NK-92 treated with Interleukin-12 subunit alpha and Interleukin-12 subunit beta, amount 100 ng/mL, for 24 hours (cell line): ENCODE results near the gene NT5DC1.

ENCODE experiments used
- DNase-seq: peaks from one replicate; lab custom pipeline; 2025; lab: John Stamatoyannopoulos, UW

NT5DC1 gene

GRCh38 chr6:116192786-116193185 is 92.1 kb downstream of the NT5DC1 start:
- DNase-seq = no peak

GRCh38 chr6:116196841-116197240 is 96.2 kb downstream of the NT5DC1 start:
- no peak for DNase-seq

DNA sequence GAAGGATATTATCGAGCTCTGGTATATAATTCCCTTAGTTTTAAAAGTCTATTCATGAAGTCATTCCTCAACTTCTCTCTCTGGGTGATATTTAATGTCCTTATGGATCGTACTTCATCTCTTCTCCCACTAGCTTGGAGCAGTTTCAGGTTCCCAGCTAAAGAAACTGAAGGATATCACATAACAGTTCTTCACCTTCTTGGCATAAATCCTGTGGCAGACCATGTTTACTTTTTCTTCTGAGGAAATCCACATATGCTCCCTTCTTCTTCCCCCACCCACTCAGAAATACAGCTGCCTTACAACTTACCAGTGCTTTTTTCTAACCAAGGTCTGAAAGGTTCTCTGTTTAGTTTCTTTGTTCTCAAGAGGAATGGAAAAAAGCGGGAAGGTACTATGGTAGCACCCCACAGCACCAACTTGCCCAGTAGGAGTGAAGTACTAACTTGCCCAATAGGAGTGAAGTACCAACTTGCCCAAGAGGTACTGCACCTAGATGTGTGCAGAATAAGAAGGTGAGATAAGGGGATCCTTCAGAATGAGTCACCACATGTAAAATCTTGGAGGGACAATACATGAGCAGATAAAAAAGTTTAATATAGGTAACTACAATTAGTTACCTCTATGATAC is 100.1 kb downstream of the NT5DC1 start:
- DNase-seq = no peak

DNA sequence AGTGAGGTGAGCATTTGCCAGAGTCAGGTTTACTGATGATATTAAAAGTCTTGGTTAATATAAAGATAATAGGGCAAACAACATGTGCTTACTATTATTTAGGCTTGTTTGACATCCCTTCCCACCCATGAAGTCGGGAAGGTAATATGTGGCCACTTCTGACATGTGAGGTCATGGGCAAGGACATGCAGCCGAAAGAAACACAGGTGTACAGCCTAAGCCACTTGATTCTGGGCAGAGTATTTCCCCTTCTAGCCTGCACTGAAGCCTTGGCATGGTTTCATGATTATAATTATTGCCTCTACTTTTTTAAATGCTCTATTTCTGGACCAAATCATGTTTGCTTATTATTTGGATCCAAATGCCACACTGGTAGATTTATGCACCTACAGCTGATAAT is 100.9 kb downstream of the NT5DC1 start:
- no peak for DNase-seq

DNA sequence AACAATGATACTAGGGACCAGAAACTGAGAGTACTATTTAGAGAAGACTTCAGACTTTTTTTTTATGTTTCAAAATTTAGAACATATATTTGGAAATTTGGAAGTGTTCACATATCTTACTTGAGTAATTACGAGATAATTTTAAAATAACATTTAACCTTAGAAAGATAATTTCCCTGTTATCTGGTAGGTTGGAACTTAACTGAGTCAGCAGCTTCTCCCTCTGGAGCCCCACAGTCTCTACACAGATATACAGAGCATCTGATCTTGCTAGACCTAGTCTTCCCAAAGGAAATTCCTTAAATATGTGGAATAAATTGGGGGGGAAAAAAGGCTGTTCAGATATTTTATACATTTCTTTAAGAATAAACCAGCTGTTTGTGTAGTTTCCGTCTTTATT is 104.6 kb downstream of the NT5DC1 start:
- DNase-seq = no peak

DNA sequence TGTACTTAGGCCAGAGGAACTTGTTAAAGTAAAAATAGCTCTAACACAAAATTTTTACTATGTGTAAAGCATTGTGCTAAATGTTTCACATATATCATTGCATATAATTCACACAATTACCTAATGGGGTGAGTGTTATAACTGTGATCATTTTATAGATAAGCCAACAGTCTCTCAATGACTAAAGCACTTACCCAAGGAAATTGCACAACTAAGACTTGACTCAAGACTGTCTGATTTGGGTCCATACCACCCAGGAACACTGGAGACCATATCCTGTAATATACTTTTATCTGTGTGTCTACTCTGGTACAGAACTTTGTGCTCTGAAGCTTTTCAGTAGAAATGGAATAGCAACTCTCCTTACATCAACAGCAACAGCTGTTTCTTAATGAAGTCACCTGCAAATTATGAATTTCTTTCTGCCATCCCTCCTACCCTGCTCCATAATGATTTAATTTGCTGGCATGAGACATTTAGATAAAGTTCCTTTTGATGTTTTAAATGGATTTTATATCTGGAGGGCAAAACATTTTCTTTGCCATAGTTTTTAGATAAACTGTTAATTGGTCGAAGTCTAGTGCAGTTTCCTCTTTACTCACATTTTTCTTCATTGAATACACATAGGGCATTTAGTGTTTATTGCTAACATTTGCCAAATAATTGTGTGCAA is 105.7 kb downstream of the NT5DC1 start:
- no peak for DNase-seq

GRCh38 chr6:116208056-116208785 is 107.6 kb downstream of the NT5DC1 start:
- DNase-seq = no peak

DNA sequence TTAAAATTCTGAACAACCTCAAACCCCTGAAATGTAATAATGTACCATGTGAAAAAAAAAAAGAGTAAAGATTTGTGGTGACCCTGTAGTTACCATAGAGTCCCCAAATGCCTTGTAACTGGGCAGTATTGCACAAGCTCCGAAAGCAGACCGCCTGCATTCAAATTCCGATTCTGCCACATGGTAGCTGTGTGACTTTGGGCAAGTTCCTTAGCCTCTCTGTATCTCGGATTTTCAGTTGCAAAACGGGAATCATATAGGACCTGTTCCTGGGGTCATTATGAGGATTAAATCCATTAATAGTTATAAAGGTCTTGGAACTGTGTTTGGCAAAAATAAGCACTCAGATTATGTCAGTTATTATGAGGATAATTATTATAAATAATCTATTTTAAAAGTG is 109.7 kb downstream of the NT5DC1 start:
- DNase-seq = no peak

DNA sequence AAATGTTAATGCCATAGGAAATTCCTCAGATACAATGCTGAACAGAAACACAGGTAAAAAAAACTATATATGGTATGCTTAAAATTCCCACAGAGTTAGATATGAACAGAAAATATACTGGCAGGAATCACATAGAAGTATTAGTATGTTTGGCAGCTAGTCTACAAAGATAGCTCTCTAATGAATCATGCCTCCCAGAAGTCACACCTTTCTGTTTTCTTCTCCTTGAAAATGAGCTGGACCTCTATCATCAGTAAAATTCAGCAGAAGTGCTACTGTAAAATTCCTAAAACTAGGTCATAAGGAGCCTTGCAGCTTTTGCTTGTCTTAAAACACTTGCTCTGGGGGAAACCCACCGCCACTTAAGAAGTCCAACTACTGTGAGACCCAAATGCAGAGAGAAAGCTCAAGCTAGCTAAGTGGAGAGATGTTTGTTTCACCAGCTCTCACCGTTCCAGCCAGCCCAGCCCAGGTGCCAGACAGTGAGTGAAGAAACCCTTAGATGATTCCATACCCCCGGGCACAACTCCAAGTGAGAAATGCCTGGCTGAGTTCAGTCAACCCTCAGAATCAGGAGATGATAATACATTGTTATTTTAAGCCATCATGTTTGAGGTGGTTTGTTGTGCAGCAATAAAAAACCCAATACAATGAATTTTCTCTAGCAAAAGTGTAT is 110.2 kb downstream of the NT5DC1 start:
- DNase-seq = no peak

DNA sequence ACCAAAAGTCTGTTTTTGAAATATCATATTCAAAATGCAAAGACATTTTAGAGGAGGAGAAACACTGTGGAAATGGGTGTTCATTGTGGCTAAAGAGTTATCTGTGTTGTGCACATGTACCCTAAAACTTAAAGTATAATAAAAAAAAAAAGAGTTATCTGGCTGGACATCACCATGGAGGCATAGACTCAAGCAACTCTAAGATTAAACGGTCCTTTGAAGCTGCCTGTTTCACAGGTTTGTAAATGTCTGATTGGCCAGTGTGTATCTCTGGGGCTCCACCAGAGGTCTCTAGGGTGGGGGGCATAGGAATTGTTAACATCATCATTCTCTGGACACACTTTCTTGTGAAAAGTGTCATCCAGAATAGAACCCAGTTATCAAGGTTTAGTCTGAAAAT is 114.0 kb downstream of the NT5DC1 start:
- DNase-seq = no peak

- no peak for DNase-seq
These were observed 114.8 kb downstream of the NT5DC1 start for GRCh38 chr6:116215414-116215813.

- no peak for DNase-seq
These were observed 116.4 kb downstream of the NT5DC1 start for GRCh38 chr6:116217069-116217468.

DNA sequence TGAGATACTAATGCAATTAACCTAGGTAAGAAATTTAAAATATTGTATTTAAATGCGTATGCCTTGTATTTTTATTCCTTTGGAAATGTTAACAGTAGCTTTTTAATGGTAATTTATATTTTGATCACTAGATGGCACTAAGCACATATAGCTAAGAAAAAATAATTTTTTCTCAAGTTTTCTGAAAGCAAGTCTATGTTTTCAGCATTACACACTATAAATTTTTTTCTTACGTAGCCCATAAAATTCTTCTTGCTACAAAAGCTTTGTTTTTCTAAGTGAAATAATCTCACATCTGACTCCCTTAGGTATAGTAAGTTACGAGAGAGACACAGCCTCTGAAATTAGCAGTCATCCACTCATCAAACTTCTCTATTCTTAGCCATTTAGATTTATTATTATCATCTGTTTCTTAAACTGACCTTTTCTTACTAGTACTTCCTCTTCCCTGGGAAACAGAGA is 117.5 kb downstream of the NT5DC1 start:
- DNase-seq = no peak

- no peak for DNase-seq
These were observed 118.2 kb downstream of the NT5DC1 start for GRCh38 chr6:116218866-116219265.

DNA sequence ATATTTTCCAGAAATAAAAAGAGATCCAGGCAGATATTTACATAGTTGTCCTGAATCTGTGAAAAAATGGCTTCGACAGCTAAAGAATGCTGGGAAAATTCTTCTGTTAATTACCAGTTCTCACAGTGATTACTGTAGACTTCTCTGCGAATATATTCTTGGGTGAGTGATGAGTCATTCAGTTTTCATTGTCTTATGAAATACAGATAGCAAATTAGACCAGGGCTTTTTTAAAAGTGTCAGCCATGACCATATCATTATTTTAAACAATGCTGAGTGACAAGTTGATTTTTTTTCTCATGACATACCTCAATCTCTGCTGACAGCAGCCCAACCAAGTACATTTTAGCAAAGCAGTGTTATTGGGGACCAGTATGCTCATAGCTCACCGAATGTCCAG is 120.4 kb downstream of the NT5DC1 start:
- DNase-seq = no peak

GRCh38 chr6:116221911-116222310 is 121.3 kb downstream of the NT5DC1 start:
- no peak for DNase-seq

DNA sequence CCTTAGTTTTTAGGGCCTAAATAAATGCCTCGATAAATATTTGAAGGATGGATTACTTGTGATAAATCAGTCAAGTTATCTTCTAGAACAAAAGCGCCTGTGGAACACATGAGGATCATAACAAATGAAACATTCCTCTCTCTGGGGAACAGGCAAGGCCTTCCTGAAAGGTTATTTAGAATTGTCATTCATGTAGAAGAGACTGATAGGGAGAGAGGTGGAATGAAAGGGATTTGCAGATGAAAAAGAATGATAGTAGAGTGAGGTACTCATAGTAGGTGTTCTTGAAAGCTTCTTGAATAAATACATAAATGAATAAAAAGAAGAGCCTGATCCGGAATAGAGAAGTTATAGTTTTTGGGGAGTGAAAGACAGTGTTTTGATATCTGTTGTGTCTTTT is 122.7 kb downstream of the NT5DC1 start:
- no peak for DNase-seq

DNA sequence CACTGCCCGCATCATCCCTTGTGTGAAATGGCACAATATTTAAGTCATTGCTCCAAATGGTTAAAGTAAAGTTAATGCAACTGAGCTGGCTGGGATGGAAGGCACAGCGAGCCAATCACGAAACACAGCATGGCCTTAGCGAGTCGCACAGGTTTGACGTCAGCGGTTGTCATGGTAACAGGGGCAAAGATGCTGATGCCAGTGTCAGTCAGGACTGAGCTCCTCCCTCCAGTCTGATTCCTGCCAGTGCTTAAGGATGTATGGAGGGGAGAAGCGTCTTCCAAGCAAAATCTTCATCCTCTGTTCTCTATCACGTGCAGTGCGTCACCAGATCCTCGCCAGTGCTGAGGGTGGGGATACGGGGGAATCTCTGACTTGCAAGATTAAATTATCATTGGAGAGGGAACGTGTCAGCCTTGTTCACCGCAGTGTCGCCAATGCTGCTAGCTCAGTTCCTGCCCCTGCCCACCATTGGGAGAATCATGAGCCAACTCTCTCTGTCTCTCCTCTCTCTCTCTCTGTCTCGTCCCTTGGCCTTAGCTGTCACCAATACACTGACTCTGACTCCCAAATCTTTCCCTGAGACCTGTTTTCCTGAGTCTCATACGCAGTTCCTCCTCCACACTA is 128.7 kb downstream of the NT5DC1 start:
- no peak for DNase-seq

DNA sequence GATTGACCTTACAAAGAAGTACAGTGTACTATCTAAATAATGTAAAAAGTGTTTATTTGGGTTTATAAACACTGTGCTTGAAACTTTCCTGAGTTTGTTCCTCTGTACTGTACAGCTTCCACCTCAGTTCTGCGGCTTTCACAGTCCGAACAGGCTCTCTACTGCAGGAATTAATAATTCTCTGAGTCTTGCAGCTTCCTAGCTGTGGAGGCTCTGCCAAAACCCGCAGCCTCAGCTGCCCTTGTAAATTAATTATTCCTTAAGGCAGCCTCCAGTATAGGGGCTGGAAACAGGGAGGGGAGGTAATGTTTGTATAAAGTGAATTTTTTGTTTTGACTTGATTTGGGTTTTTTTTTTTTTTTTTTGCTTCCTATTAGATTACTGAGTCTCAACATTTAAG is 134.0 kb downstream of the NT5DC1 start:
- DNase-seq = no peak

DNA sequence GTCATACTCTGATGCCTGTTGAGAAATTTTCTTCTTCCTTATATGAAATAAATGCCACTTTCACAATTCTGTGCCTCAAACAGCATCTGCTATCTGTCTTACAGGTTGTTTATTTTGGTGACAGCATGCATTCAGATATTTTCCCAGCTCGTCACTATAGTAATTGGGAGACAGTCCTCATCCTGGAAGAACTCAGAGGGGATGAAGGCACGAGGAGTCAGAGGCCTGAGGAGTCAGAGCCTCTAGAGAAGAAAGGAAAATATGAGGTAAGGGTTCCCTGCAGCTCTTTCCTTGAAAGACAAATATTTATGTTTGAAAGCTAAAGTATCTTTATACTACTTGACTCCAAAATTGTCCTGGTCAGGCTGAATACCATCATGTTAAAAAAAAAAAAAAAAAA is 137.4 kb downstream of the NT5DC1 start:
- DNase-seq = no peak

DNA sequence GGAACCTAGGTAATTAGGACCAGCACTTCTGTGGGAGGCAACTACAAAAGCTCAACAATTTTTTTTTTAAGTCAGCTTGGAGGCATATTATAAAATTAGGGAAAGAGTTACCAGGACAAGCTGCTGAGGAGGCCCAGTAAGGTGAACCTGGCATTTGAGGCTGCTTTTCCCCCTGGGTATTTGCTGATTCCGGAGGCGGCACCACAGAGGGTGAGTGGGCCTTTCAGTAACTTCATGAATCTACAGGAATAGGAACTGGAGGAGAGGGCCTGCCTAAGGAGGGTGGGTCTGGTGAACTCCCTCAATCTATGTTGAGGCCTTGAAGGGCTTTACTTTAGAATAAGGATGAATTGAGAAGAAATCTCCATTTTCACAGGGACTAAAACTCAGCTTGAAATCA is 138.6 kb downstream of the NT5DC1 start:
- DNase-seq = no peak

- no peak for DNase-seq
These were observed 139.2 kb downstream of the NT5DC1 start for GRCh38 chr6:116239856-116240255.
